Kidney (tissue), 14 donors: Measurements from ENCODE around the gene ALDH18A1. TPM values are rescaled to one million over a fixed set of nuclear protein-coding genes. Genes with fewer than 3 reads are reported as not detected.

ENCODE experiments used
- DNase-seq, 5 donors: peaks; one replicate each; pipeline ENCODE4 v3.0.0-alpha.2; 2013 to 2020
- FAIRE-seq: peaks from 2 replicates; lab custom pipeline; 2012; peaks lifted over from hg19 to GRCh38; lab: Jason Lieb, UNC
- H3K27ac ChIP-seq, 2 donors: one replicate each; pipeline ENCODE4 v1.7.0; 2013; ENCODE audit warnings: low read depth in 2 of 2, low read length in 2 of 2, inconsistent platforms in 1 of 2
- H3K27me3 ChIP-seq: one replicate; pipeline ENCODE4 v1.7.1; 2013; ENCODE audit warnings: low read length, inconsistent platforms; ENCODE audit not compliant: control insufficient read depth, insufficient read depth
- H3K36me3 ChIP-seq, 3 donors: one replicate each; pipeline versions ENCODE4 v1.7.0 to v1.7.1; 2013; ENCODE audit warnings: low read length in 3 of 3, control low read depth in 1 of 3, inconsistent platforms in 1 of 3; ENCODE audit not compliant: insufficient read depth in 3 of 3, control insufficient read depth in 2 of 3
- H3K4me1 ChIP-seq, 3 donors: one replicate each; pipeline versions ENCODE4 v1.7.0 to v1.7.1; 2013; ENCODE audit warnings: low read length in 3 of 3, inconsistent platforms in 1 of 3, low read depth in 1 of 3; ENCODE audit not compliant: control insufficient read depth in 2 of 3, insufficient read depth in 2 of 3
- H3K4me3 ChIP-seq, 3 donors: one replicate each; pipeline versions ENCODE4 v1.7.0 to v1.8.1; 2013; ENCODE audit warnings: low read length in 3 of 3, control low read depth in 1 of 3, inconsistent platforms in 1 of 3
- H3K9ac ChIP-seq, 3 donors: one replicate each; pipeline versions ENCODE4 v1.7.0 to v1.7.1; 2013; ENCODE audit warnings: low read length in 3 of 3, control low read depth in 1 of 3, inconsistent platforms in 1 of 3
- H3K9me3 ChIP-seq, 3 donors: one replicate each; pipeline versions ENCODE4 v1.7.0 to v1.7.1; 2013; ENCODE audit warnings: low read length in 3 of 3, control low read depth in 1 of 3, inconsistent platforms in 1 of 3; ENCODE audit not compliant: control insufficient read depth in 2 of 3, insufficient read depth in 1 of 3
- intact Hi-C: fragments of 100-400 bp; cut with DNase I; formaldehyde crosslinking; loops from one replicate; pipeline ENCODE4 v1.11.1; 2022
- polyA plus RNA-seq: library from polyadenylated mRNA; stranded (reverse); fragments of 350-450 nt; fragmentation: Illumina TruSeq; extraction: RNeasy Lipid Tissue Mini Kit (QIAGEN cat#74804); gene quantifications from one replicate; pipeline ENCODE4 v1.2.3, GENCODE V29; 2014; ENCODE audit warnings: low read depth, low replicate concordance; ENCODE audit not compliant: insufficient read depth
- total RNA-seq: library from RNA; stranded (reverse); fragmentation: NEBNext Ultra II Directional; extraction: Animal tissue kit (Norgen Biotek cat#: 25700); gene quantifications from one replicate; pipeline ENCODE4 v1.2.1, GENCODE V29; 2021
- TF ChIP-seq, protein P1 (sequence below): IDR thresholded peaks from 3 replicates; pipeline ENCODE4 v1.5.1; 2012; ENCODE audit warnings: mild to moderate bottlenecking, moderate library complexity, borderline replicate concordance; ENCODE audit not compliant: insufficient read depth; ENCODE audit errors: extremely low read depth
- donor health status: control.
- donor health status: control.
- donor health status: control.
- donor health status: control.
- donor health status: control.
- donor health status: DM: yes; HTN: yes; CAD: no.
- donor health status: Normal renal cell carcinoma (clear cell type).

ALDH18A1 gene
- total and polyA plus RNA-seq, 2 donors from 2014 or later: 23.6 to 72.0 TPM

DNA sequence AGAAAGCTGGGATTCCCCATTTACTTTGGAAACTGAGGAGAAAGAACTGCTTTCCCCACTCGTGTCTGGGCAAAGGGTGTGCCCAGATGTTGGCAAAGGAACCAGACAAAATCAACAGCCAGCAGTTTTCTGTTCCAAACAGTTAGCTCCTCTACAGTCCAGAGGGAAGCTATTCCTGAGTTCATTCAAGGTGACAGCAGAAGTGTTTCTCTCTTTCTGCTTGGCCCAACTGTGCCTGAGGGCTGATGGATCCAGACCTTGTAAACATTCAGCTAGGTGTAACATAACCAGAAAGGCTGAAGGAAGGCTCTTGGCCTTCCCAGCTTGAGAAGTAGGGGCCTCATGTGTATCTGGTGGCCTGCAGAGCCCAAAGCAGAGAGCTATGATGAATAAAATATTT is 7.0 kb upstream of the ALDH18A1 start:
- Histone ChIP-seq H3K9ac (no peak overlapping the region), H3K4me3 (no peak overlapping the region), H3K27ac (no peak overlapping the region), H3K36me3 (peaks cover 0 to 4% (median 3%) of the 10 kb centered on the region in 3 donors), H3K27me3 (no peaks in the 10 kb centered on the region), H3K4me1 (no peaks in the 10 kb centered on the region), H3K9me3 (no peaks in the 10 kb centered on the region)
- DNase-seq (no peak), FAIRE-seq (no peak)
- TF ChIP-seq, protein P1, sequence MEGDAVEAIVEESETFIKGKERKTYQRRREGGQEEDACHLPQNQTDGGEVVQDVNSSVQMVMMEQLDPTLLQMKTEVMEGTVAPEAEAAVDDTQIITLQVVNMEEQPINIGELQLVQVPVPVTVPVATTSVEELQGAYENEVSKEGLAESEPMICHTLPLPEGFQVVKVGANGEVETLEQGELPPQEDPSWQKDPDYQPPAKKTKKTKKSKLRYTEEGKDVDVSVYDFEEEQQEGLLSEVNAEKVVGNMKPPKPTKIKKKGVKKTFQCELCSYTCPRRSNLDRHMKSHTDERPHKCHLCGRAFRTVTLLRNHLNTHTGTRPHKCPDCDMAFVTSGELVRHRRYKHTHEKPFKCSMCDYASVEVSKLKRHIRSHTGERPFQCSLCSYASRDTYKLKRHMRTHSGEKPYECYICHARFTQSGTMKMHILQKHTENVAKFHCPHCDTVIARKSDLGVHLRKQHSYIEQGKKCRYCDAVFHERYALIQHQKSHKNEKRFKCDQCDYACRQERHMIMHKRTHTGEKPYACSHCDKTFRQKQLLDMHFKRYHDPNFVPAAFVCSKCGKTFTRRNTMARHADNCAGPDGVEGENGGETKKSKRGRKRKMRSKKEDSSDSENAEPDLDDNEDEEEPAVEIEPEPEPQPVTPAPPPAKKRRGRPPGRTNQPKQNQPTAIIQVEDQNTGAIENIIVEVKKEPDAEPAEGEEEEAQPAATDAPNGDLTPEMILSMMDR: no peak
- intact Hi-C loops: no loop called here

GRCh38 chr10:95661818-95662217 is 5.3 kb upstream of the ALDH18A1 start:
- FAIRE-seq: no peak
- Histone ChIP-seq H3K4me1 (peaks cover 0 to 3% (median 0%) of the 10 kb centered on the region in 3 donors), H3K4me3 (no peak overlapping the region), H3K36me3 (peaks cover 0 to 1% (median 0%) of the 10 kb centered on the region in 3 donors), H3K27me3 (no peaks in the 10 kb centered on the region), H3K27ac (no peak overlapping the region), H3K9ac (no peak overlapping the region), H3K9me3 (no peaks in the 10 kb centered on the region)
- intact Hi-C loops: no loop called here
- no peak for DNase-seq
- TF ChIP-seq, protein P1: no peak

DNA sequence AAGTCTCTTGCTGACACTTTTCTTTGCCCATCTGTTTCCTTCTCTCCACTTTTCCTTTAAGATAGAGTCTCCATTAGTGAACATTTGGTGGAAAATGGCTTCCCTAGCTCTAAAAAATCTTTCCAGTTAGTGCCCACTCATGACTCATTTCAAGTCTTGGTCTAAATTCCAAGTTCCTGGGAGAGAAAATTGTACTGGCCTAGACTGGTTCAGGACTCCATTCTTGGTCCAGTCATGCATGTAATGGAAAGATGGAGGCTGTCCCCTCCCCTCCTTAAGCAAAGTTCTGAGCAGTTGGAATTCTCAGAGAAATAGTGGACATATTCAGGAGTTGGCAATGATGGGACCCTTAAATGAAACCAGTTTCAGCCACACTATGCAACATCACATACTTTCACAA is 3.8 kb upstream of the ALDH18A1 start:
- peak in 2 of 5 donors; percentile 48 to 65 for DNase-seq
- no peak for FAIRE-seq
- Histone ChIP-seq H3K4me1 (peaks cover 0 to 10% (median 0%) of the 10 kb centered on the region in 3 donors), H3K36me3 (no peaks in the 10 kb centered on the region), H3K27me3 (no peaks in the 10 kb centered on the region), H3K9ac (no peak overlapping the region), H3K27ac (peak overlapping the region in 1 of 2 donors; percentile 36), H3K4me3 (no peak overlapping the region), H3K9me3 (no peaks in the 10 kb centered on the region)
- intact Hi-C loops: no loop called here
- TF ChIP-seq, protein P1: no peak

- Histone ChIP-seq H3K9me3 (no peaks in the 10 kb centered on the region), H3K27me3 (no peaks in the 10 kb centered on the region), H3K4me1 (peaks cover 0 to 10% (median 0%) of the 10 kb centered on the region in 3 donors), H3K27ac (peak overlapping the region in 1 of 2 donors; percentile 24), H3K4me3 (peak overlapping the region; percentile 68 to 85 (median 69)), H3K9ac (no peak overlapping the region), H3K36me3 (no peaks in the 10 kb centered on the region)
- TF ChIP-seq, protein P1: no peak
- intact Hi-C loops: no loop called here
- FAIRE-seq (no peak), DNase-seq (no peak)
Observed at GRCh38 chr10:95657250-95657649, 739 bp upstream of the ALDH18A1 start.
